Lower leg skin (tissue), 4 donors: ENCODE results near the gene RMDN3. TPM values are rescaled to one million over a fixed set of nuclear protein-coding genes. Genes with fewer than 3 reads are reported as not detected.

Source experiments
- DNase-seq, 2 donors: peaks; one replicate each; pipeline ENCODE4 v3.0.0-alpha.2; 2019; ENCODE audit warnings: low spot score in 2 of 2
- H3K4me3 ChIP-seq: fragments of 200-600 bp; sonication (generic); 2 replicates; pipeline ENCODE4 v1.5.1; 2017; ENCODE audit warnings: mild to moderate bottlenecking, low read depth; ENCODE audit not compliant: poor library complexity, severe bottlenecking
- CTCF ChIP-seq, 3 donors: fragments of 450-650 bp; IDR thresholded peaks; one replicate each; pipeline ENCODE4 v1.5.1; 2016; ENCODE audit warnings: antibody characterized with exemption in 3 of 3, mild to moderate bottlenecking in 3 of 3, moderate library complexity in 2 of 3
- POLR2A ChIP-seq, 2 donors: fragments of 450-650 bp; IDR thresholded peaks; one replicate each; pipeline ENCODE4 v1.6.1; 2016 to 2017; ENCODE audit warnings: antibody characterized with exemption in 2 of 2, mild to moderate bottlenecking in 1 of 2, moderate library complexity in 1 of 2
- WGBS, 2 donors: methylation state at CpG; one replicate each; pipeline ENCODE4 v1.1.5; 2018; 5-methylcytosine and 5-hydroxymethylcytosine counted together
- intact Hi-C: fragments of 100-400 bp; cut with DNase I; formaldehyde crosslinking; loops from one replicate; pipeline ENCODE4 v1.15.0; 2023; ENCODE audit warnings: low total_unique reads
- total RNA-seq, 4 donors: library from RNA; depleted of rRNA; stranded (reverse); fragments of >200 nt; gene quantifications; one replicate each; pipeline ENCODE4 v1.1.0, GENCODE V29; 2016

Gene RMDN3
- 10 to 100 TPM; 19.1 to 40.2 (median 32.3) TPM for total RNA-seq

DNA sequence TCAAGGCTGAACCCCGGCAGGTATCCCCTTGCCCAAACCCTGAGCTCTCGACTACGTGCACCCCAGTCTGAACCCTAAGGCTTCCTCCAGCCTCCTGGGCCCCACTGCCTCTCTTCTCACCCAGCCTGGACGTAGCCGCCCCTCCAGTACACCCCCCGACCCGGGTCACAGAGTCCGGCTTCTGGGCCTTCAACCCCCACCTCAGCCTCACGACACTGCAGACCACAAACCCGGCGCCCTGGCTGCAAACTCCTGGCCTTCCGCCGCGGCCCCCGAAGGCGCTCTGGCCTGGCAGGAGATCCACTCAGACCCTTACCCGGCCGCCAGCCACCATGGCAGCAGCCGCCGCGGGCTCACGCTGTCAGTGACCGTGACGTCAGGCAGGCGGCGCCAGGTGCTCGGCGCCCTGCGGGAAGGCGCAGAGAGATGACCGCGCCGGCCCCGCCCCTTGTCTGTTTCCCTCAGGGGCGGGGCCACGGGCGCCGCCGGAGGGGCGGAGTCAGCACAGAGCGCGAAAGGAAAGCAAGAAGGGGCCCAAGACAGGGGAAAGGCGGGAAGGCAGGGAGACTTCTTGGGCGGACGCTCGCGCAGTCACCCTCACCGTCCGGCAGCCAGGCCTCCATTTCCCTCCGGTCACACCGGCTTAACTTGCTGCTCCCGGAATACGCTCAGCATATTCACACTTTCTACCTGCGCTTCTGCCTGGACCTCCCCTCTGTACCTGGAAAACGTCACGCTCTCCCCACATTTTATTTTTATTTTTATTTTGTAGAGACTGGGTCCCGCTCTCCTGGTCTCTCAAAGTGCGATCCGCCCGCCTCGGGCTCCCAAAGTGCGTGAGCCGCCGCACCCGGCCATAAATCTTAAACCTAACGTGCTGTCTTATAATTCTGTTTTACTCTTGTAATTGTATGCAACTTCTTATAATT lies at the start of gene RMDN3:
TSS of gene RMDN3 (minus strand) at position 372 of the 929 bp plus-strand sequence. CDS start 471 bp downstream, outside the sequence.
- intact Hi-C loops: no loop called here
- peak; percentile 85 to 98 for DNase-seq
- H3K4me3 ChIP-seq: peak within 1 kb of the TSS; percentile 83
- TF ChIP-seq POLR2A (IDR thresholded peaks at IDR 0.05) (no peak), CTCF (IDR thresholded peaks at IDR 0.05) (peak in 1 of 3 donors; percentile 9)
- 1% methylated on average over 54 to 62 of the region's 66 CpGs for WGBS, 2 donors

DNA sequence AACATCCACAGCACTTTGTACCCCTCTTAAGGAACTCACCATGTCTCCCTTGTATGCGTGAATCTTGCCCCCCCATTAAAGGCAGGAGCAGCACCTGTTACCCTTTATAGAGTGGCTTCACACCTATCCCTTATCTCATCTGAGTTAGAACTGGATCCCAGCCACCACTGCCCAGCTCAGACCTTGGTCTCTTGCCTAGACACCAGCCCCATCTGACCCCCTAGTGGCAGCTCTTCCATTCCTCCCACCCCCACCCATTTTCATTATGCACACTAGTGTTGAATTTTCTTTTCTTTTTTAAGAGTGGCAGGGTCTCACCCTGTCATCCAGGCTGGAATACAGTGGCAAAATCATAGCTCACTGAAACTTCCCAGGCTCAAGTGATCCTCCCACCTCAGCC lies 48.6 kb upstream of the RMDN3 start:
- WGBS, 2 donors: 90 to 96% methylated on average over 1 of the region's 1 CpG
- intact Hi-C loops: no loop called here
- DNase-seq: no peak
- TF ChIP-seq POLR2A (IDR thresholded peaks at IDR 0.05) (no peak), CTCF (IDR thresholded peaks at IDR 0.05) (no peak)
- no peak overlapping the region for H3K4me3 ChIP-seq

GRCh38 chr15:40803076-40803475 lies 48.0 kb upstream of the RMDN3 start:
- no peak overlapping the region for H3K4me3 ChIP-seq
- WGBS, 2 donors: 90 to 94% methylated on average over 2 of the region's 2 CpGs
- TF ChIP-seq CTCF (IDR thresholded peaks at IDR 0.05): no peak
- no peak for TF ChIP-seq POLR2A (IDR thresholded peaks at IDR 0.05)
- intact Hi-C loops: no loop called here
- no peak for DNase-seq

DNA sequence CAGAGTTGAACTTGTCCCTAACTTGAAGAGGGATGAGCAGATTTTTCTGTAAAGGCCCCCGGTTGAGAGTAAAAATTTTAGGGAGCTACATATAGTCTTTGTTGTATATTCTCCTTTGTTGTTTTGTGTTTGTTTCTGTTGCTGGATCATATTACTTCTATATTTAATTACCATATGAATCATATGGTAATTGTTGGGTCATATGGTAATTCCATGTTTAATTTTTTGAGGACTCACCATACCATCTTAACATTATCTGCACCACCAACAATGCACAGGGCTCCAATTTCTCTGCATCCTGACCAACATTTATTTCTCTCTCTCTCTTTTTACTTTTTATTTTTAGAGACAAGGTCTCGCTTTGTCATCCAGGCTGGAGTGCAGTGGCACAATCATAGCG lies 44.5 kb upstream of the RMDN3 start:
- WGBS, 2 donors: 85 to 88% methylated on average over 3 of the region's 3 CpGs
- no peak for DNase-seq
- intact Hi-C loops: no loop called here

GRCh38 chr15:40796512-40796911 lies 41.5 kb upstream of the RMDN3 start:
- no peak for DNase-seq
- TF ChIP-seq POLR2A (IDR thresholded peaks at IDR 0.05): no peak
- TF ChIP-seq CTCF (IDR thresholded peaks at IDR 0.05): no peak
- H3K4me3 ChIP-seq: no peak overlapping the region
- intact Hi-C loops: no loop called here
- 88 to 95% methylated on average over 5 of the region's 5 CpGs for WGBS, 2 donors

More for the DNA sequence above, 44.5 kb upstream of the RMDN3 start:
- no peak overlapping the region for H3K4me3 ChIP-seq
- TF ChIP-seq CTCF (IDR thresholded peaks at IDR 0.05) (no peak), POLR2A (IDR thresholded peaks at IDR 0.05) (no peak)
